Ectodermal cell (in vitro differentiated cells): Measurements from ENCODE around the gene SLC22A14.

ENCODE experiments used
- H3K27ac ChIP-seq: 2 replicates; pipeline ENCODE4 v1.7.0; 2013; ENCODE audit warnings: mild to moderate bottlenecking, low read depth, low read length; ENCODE audit not compliant: insufficient read depth, poor library complexity, severe bottlenecking
- H3K27me3 ChIP-seq: 2 replicates; pipeline ENCODE4 v1.7.0; 2013; ENCODE audit warnings: mild to moderate bottlenecking, low read length; ENCODE audit not compliant: insufficient read depth, control insufficient read depth, poor library complexity, severe bottlenecking
- H3K36me3 ChIP-seq: one replicate; pipeline ENCODE4 v1.7.0; 2013; ENCODE audit warnings: low read length; ENCODE audit not compliant: control insufficient read depth, insufficient read depth
- H3K4me1 ChIP-seq: one replicate; pipeline ENCODE4 v1.7.0; 2013; ENCODE audit warnings: low read length; ENCODE audit not compliant: control insufficient read depth, insufficient read depth
- H3K4me3 ChIP-seq: 2 replicates; pipeline ENCODE4 v1.7.0; 2013; ENCODE audit warnings: low read depth, low read length, control low read depth; ENCODE audit not compliant: insufficient read depth
- H3K9me3 ChIP-seq: 2 replicates; pipeline ENCODE4 v1.7.0; 2013; ENCODE audit warnings: mild to moderate bottlenecking, low read length, moderate library complexity; ENCODE audit not compliant: control insufficient read depth
- WGBS, 2 experiments: methylation state at CpG; one replicate each; pipeline ENCODE4 v1.1.7; 2013; ENCODE audit warnings: missing lambda C conversion rate in 2 of 2; 5-methylcytosine and 5-hydroxymethylcytosine counted together

Gene SLC22A14

DNA sequence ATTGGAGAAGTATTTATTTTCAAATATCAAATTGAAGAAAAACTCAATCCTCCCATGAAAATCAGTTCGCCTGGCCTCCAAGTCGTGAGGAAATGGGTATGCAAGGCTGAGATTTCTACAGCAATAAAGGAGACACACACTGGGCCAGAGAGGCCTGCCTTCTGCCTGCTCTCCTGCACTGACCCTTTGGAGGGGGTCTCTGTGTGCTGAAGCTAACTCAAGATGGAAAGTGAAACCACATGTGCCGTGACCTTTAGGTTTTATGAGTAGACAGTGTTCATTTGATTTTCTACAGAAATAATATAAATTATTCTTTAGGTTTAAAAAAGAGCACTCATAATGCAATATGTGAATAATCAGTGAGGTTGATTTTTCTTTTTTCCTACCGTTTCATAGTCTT lies 28.4 kb upstream of the SLC22A14 start:
- H3K27me3 ChIP-seq: no peaks in the 10 kb centered on the region
- H3K9me3 ChIP-seq: no peaks in the 10 kb centered on the region
- no peak overlapping the region for H3K27ac ChIP-seq
- WGBS, 2 experiments: 99 to 100% methylated on average over 2 to 3 of the region's 4 CpGs
- H3K4me1 ChIP-seq: no peaks in the 10 kb centered on the region
- H3K4me3 ChIP-seq: no peak overlapping the region
- H3K36me3 ChIP-seq: peaks cover 23% of the 10 kb centered on the region

DNA sequence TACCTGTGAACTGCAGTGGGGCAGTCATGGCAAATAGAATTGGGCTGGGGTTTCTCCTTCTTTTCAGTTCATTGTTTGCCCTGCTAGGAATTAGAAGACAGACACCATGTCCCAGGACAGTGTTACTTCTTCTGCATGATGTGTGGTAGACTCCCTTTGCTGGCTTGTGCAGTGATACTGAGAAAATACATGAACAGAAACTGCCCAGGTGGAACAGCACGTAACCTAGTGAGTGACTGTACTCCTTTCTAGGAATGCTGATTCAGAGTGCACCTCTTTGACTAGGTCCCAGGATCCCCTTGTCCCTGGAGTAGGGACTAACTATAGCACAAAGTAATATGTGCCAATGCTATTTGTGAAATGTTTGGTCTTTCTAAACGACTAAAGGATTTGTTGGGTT lies 27.2 kb upstream of the SLC22A14 start:
- H3K4me1 ChIP-seq: no peaks in the 10 kb centered on the region
- peaks cover 19% of the 10 kb centered on the region for H3K36me3 ChIP-seq
- WGBS, 2 experiments: 94 to 95% methylated on average over 2 of the region's 2 CpGs
- H3K27me3 ChIP-seq: no peaks in the 10 kb centered on the region
- no peaks in the 10 kb centered on the region for H3K9me3 ChIP-seq
- H3K27ac ChIP-seq: no peak overlapping the region
- no peak overlapping the region for H3K4me3 ChIP-seq

DNA sequence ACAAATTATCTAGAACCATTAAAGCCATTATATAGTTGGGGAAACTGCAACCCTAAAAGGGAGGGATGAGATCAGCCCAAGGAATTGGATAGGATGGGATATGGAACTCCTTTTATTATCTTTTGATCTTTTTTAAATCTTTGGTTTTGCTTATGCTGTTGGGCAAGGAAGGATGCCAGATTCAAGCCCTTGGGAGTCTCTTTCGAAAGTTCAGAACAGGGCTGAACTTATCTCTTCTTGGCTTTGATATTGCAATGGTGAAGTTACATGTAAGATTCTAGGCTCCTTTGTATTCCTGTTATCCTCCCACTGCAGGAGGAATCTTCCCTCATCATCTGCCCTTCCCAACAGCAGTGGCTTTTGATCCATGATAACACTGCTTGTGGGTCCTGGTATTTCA lies 26.5 kb upstream of the SLC22A14 start:
- no peaks in the 10 kb centered on the region for H3K27me3 ChIP-seq
- no peaks in the 10 kb centered on the region for H3K4me1 ChIP-seq
- no peak overlapping the region for H3K27ac ChIP-seq
- WGBS, 2 experiments: 88 to 95% methylated on average over 1 of the region's 1 CpG
- peaks cover 19% of the 10 kb centered on the region for H3K36me3 ChIP-seq
- H3K9me3 ChIP-seq: no peaks in the 10 kb centered on the region
- H3K4me3 ChIP-seq: no peak overlapping the region

DNA sequence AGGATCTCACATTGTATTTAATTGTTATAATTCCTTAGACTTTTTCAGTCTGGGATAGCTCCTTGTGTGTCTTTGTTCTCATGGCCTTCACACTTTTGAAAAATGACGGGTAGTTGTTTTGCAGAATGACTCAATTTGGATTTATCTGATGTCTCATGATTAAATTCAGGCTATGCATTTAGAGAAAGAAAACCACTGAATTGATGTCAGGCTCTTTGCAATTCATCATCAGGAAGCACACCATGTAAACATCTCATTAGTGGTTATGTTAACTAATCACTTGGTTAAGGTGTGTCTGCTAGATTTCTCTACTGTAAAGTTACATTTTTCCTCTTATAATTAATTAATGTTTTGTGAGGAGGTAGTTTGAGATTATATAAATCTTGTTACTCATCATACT lies 24.5 kb upstream of the SLC22A14 start:
- Histone ChIP-seq H3K27ac (no peak overlapping the region), H3K4me1 (no peaks in the 10 kb centered on the region), H3K36me3 (peaks cover 7% of the 10 kb centered on the region), H3K9me3 (no peaks in the 10 kb centered on the region), H3K4me3 (no peak overlapping the region), H3K27me3 (no peaks in the 10 kb centered on the region)
- WGBS, 2 experiments: 94 to 100% methylated on average over 1 of the region's 1 CpG

DNA sequence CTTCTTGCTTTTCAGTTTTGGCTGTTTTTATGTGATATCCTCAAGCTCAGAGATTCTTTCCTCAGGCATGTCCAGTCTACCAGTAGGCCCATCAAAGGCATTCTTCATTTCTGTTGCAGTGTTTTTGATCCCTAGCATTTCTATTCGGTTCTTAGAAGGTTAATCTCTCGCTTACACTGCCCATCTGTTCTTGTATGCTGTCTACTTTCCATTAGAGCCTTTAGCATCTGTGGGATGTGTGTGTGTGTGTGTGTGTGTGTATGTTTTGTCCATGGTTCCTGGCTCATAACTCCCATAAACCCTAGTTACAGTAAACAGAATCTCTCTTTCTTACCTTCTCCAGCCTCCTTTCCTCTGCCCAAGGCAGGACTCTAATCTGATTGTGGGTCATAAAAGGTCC lies 21.6 kb upstream of the SLC22A14 start:
- H3K27me3 ChIP-seq: no peaks in the 10 kb centered on the region
- no peaks in the 10 kb centered on the region for H3K36me3 ChIP-seq
- no peaks in the 10 kb centered on the region for H3K4me1 ChIP-seq
- no peak overlapping the region for H3K4me3 ChIP-seq
- WGBS, 2 experiments: 91 to 95% methylated on average over 2 of the region's 2 CpGs
- H3K27ac ChIP-seq: no peak overlapping the region
- H3K9me3 ChIP-seq: no peaks in the 10 kb centered on the region

DNA sequence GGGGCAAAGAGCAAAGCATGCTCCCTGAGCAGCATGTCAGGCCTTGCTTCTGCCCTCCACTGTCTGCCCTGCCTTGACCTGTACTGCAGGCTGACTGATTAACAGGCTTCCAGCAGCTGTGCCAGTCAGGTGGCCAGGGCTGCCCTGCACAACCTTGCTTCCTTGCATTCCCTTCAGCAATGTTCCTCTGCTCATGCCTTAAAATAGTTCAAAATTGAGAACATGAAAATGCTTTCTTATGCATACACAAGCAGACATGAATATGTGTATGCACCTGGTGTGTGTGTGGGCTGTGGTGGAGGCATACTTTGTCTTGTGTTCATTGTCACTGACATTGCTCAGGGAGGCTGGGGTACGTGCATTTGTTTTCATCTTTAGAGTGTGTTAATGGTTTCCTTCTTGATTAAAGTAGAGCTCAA lies 17.7 kb upstream of the SLC22A14 start:
- Histone ChIP-seq H3K9me3 (no peaks in the 10 kb centered on the region), H3K27ac (no peak overlapping the region), H3K36me3 (no peaks in the 10 kb centered on the region), H3K4me3 (no peak overlapping the region), H3K4me1 (no peaks in the 10 kb centered on the region), H3K27me3 (no peaks in the 10 kb centered on the region)
- WGBS, 2 experiments: 0 to 5% methylated on average over 1 of the region's 1 CpG

DNA sequence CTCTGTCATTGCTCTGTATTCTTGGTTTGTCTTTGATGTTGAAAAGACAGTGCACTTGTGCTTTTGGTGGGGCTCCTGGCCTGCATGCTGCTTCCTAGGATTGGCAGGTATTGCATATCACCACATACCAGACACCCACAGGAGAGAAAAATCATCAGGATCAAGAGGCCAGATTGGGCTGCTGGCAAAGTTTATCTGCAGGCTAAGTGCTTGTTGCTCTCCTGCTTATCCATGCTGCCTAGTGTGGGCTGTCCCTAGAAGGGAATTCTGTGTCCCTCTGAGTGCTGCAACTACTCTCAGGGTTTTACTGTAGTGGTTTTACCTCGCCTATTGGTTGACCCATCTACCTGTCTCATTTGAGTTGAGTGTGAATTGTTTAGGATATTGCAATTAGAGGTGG lies 17.3 kb upstream of the SLC22A14 start:
- H3K27ac ChIP-seq: no peak overlapping the region
- WGBS, 2 experiments: 88 to 94% methylated on average over 1 of the region's 1 CpG
- H3K27me3 ChIP-seq: no peaks in the 10 kb centered on the region
- H3K4me3 ChIP-seq: no peak overlapping the region
- H3K9me3 ChIP-seq: no peaks in the 10 kb centered on the region
- no peaks in the 10 kb centered on the region for H3K36me3 ChIP-seq
- H3K4me1 ChIP-seq: no peaks in the 10 kb centered on the region

DNA sequence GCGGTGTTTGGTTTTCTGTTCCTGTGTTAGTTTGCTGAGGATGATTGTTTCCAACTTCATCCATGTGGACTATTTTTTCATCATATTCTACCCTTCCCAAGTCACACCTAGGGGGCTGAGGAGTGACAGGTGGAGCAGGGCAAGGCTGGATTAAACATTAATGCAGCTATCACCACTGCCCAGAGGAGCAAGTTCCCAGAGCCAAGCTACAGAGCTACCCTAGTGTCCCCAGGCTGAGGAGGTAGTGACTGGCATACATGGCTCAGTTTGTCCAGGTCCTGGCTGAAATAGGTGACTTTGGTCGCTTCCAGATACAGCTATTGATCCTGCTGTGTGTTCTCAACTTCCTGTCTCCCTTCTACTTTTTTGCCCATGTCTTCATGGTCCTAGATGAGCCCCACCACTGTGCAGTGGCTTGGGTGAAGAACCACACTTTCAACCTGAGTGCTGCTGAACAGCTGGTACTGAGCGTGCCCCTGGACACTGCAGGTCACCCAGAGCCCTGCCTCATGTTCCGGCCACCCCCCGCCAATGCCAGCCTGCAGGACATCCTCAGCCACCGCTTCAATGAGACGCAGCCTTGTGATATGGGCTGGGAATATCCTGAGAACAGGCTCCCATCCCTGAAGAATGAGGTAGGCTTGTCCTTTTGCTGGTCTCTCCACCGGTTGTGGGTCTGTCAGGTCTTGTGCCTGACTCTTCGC lies 16.3 kb upstream of the SLC22A14 start, which contains the start of gene SLC22A13:
TSS of gene SLC22A13 (plus strand) at position 209 of the 704 bp plus-strand sequence. CDS start at position 258, 49 bp downstream.
- H3K4me3 ChIP-seq: no peak within 1 kb of the TSS
- no peaks in the 10 kb centered on the region for H3K36me3 ChIP-seq
- H3K27me3 ChIP-seq: no peaks in the 10 kb centered on the region
- 95% methylated on average over 8 of the region's 9 CpGs for WGBS, 2 experiments
- no peaks in the 10 kb centered on the region for H3K9me3 ChIP-seq
- H3K27ac ChIP-seq: no peak within 1 kb of the TSS
- H3K4me1 ChIP-seq: no peaks in the 10 kb centered on the region

DNA sequence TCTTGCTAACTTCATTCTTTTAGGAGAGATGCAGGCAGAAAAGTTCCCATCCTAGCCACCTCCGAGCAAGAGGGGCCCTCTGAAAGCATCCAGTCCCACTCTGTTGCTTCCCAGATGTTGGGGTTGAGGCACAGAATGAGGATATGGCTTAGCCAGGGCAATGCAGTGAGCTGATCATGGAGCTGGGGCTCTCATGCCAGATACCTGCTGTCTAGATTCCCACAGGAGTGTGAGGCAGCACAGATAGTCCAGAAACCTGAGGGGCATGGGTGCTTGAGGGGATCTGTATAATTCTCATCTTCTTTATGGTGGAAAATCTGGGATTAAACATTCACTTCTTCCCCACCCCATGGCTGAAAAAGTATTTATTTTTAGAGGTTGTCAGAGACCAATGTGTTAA lies 15.3 kb upstream of the SLC22A14 start:
- Histone ChIP-seq H3K9me3 (no peaks in the 10 kb centered on the region), H3K4me1 (no peaks in the 10 kb centered on the region), H3K36me3 (no peaks in the 10 kb centered on the region), H3K27ac (no peak overlapping the region), H3K27me3 (no peaks in the 10 kb centered on the region), H3K4me3 (no peak overlapping the region)
- 88 to 100% methylated on average over 1 of the region's 1 CpG for WGBS, 2 experiments

DNA sequence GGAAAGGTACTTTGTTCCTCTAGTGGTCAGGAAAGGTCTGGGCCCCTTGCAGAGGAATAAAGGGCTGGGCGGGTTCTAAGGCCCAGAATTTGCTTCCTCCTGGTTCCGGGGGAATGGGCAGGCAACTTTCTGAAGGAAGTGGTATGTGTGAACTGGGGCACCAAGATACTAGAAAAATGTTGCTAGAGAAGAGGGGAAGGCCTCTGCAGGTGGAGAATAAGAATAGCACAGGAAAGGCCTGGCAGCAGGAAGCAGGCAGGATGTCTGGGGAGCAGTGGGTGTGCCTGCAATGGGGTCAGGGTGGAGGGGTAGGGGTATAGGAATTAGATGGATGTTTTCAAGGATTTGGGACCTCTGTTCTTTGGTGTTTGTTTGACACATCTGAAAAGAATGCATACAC lies 14.4 kb upstream of the SLC22A14 start:
- Histone ChIP-seq H3K27ac (no peak overlapping the region), H3K4me3 (no peak overlapping the region), H3K4me1 (no peaks in the 10 kb centered on the region), H3K9me3 (no peaks in the 10 kb centered on the region), H3K36me3 (no peaks in the 10 kb centered on the region), H3K27me3 (no peaks in the 10 kb centered on the region)
- 80 to 93% methylated on average over 2 of the region's 2 CpGs for WGBS, 2 experiments
